A673 (cell line): Measurements from ENCODE around the gene IFRD1. TPM values are rescaled to one million over a fixed set of nuclear protein-coding genes. Genes with fewer than 3 reads are reported as not detected.

ENCODE experiments used
- BruUV-seq: library from RNA; stranded (reverse); fragments of 400-500 nt; replicated peaks from 2 replicates; lab custom pipeline; 2021; lab: Mats Ljungman, UMichigan
- CTCF ChIA-PET: fragments of 300-600 bp; sonication (Branson Sonifier 250); formaldehyde crosslinking; loops from one replicate; lab custom pipeline; 2022; ENCODE audit warnings: antibody characterized with exemption; lab: Charles Lee
- POLR2A ChIA-PET: fragments of 300-600 bp; sonication (Branson Sonifier 250); formaldehyde crosslinking; loops from one replicate; lab custom pipeline; 2022; ENCODE audit warnings: antibody characterized with exemption; ENCODE audit not compliant: low non-redundant PET; lab: Charles Lee
- DNase-seq: peaks from one replicate; pipeline ENCODE4 v3.0.0-alpha.2; 2015; ENCODE audit warnings: low spot score
- H3K27ac ChIP-seq: fragments of 200-600 bp; sonication (generic); 2 replicates; pipeline ENCODE4 v1.5.1; 2016; ENCODE audit warnings: mixed run types, low read depth, mild to moderate bottlenecking, mixed read lengths, antibody characterized with exemption, low read length; ENCODE audit not compliant: poor library complexity, severe bottlenecking
- H3K27me3 ChIP-seq: fragments of 200-600 bp; sonication (generic); replicated peaks from 2 replicates; pipeline ENCODE4 v1.6.1; 2017; ENCODE audit warnings: mixed run types, low read depth, mild to moderate bottlenecking, mixed read lengths, antibody characterized with exemption, low read length; ENCODE audit not compliant: insufficient read depth, poor library complexity
- H3K36me3 ChIP-seq: fragments of 200-600 bp; sonication (generic); 2 replicates; pipeline ENCODE4 v1.6.1; 2016; ENCODE audit warnings: mixed run types, mild to moderate bottlenecking, mixed read lengths, antibody characterized with exemption, low read length; ENCODE audit not compliant: insufficient read depth, poor library complexity, severe bottlenecking
- H3K4me1 ChIP-seq: fragments of 200-600 bp; sonication (generic); 2 replicates; pipeline ENCODE4 v1.6.1; 2017; ENCODE audit warnings: mixed run types, mild to moderate bottlenecking, mixed read lengths, antibody characterized with exemption, low read length; ENCODE audit not compliant: insufficient read depth, poor library complexity, severe bottlenecking
- H3K4me3 ChIP-seq: fragments of 200-600 bp; sonication (generic); 2 replicates; pipeline ENCODE4 v1.5.1; 2016; ENCODE audit warnings: low read depth, mixed run types, mild to moderate bottlenecking, mixed read lengths, low read length; ENCODE audit not compliant: poor library complexity, severe bottlenecking
- H3K9me3 ChIP-seq: fragments of 200-600 bp; sonication (generic); 2 replicates; pipeline ENCODE4 v1.6.1; 2016; ENCODE audit warnings: mixed run types, low read depth, mild to moderate bottlenecking, mixed read lengths, antibody characterized with exemption, low read length; ENCODE audit not compliant: poor library complexity, severe bottlenecking
- EZH2 ChIP-seq: fragments of 200-600 bp; sonication (generic); IDR thresholded peaks from 2 replicates; pipeline ENCODE4 v1.6.1; 2017; ENCODE audit warnings: borderline replicate concordance, low read depth, mild to moderate bottlenecking, mixed read lengths, antibody characterized with exemption, low read length; ENCODE audit not compliant: poor library complexity, severe bottlenecking
- intact Hi-C: fragments of 100-400 bp; cut with micrococcal nuclease; formaldehyde crosslinking; loops from one replicate; pipeline ENCODE4 v1.10.0; 2022; ENCODE audit not compliant: unreplicated experiment
- total RNA-seq: library from RNA; stranded (reverse); gene quantifications from 2 replicates; pipeline ENCODE4 v1.2.3, GENCODE V29; 2021
- TF ChIP-seq, protein P1 (sequence below): fragments of 300-800, 200-600 bp; sonication (generic); conservative IDR thresholded peaks from 2 replicates; pipeline ENCODE4 v1.5.1; 2017; ENCODE audit warnings: low read depth, mild to moderate bottlenecking, antibody characterized with exemption, low read length, moderate library complexity, mixed read lengths

The IFRD1 gene
- total RNA-seq, 1 experiment from 2014 or later, result 79.9 TPM

DNA sequence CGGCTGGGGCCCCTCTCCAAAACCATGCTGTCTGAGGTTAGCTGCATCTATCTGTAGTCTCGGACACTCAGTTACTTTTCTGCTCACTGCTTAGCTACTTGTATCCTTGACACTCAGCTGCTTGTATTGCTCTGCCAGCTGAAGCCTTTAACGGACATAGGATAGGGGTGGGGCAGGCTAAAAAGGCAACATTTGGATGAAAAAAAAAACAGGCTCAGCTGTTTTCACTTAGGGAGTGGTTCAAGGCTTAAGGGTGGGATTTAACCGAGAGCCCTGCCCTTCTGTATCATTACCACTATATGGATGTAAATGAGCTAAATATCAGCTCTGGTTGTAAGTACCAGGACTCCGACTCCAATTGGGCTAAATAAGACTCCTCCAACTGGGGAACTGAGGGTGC is 59.1 kb downstream of the IFRD1 start:
- ChIA-PET CTCF (no interaction called here), POLR2A (no interaction called here)
- H3K27me3 ChIP-seq, result peaks cover 4% of the 10 kb centered on the region
- no peak overlapping the region for H3K27ac ChIP-seq
- no peak for DNase-seq
- no peak overlapping the region for H3K4me3 ChIP-seq
- TF ChIP-seq EZH2, result no peak
- TF ChIP-seq, protein P1, sequence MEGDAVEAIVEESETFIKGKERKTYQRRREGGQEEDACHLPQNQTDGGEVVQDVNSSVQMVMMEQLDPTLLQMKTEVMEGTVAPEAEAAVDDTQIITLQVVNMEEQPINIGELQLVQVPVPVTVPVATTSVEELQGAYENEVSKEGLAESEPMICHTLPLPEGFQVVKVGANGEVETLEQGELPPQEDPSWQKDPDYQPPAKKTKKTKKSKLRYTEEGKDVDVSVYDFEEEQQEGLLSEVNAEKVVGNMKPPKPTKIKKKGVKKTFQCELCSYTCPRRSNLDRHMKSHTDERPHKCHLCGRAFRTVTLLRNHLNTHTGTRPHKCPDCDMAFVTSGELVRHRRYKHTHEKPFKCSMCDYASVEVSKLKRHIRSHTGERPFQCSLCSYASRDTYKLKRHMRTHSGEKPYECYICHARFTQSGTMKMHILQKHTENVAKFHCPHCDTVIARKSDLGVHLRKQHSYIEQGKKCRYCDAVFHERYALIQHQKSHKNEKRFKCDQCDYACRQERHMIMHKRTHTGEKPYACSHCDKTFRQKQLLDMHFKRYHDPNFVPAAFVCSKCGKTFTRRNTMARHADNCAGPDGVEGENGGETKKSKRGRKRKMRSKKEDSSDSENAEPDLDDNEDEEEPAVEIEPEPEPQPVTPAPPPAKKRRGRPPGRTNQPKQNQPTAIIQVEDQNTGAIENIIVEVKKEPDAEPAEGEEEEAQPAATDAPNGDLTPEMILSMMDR, result no peak
- H3K9me3 ChIP-seq, result no peaks in the 10 kb centered on the region
- H3K36me3 ChIP-seq, result no peaks in the 10 kb centered on the region
- no peaks in the 10 kb centered on the region for H3K4me1 ChIP-seq
- intact Hi-C loops, result no loop called here
- no TSS peak for BruUV-seq

DNA sequence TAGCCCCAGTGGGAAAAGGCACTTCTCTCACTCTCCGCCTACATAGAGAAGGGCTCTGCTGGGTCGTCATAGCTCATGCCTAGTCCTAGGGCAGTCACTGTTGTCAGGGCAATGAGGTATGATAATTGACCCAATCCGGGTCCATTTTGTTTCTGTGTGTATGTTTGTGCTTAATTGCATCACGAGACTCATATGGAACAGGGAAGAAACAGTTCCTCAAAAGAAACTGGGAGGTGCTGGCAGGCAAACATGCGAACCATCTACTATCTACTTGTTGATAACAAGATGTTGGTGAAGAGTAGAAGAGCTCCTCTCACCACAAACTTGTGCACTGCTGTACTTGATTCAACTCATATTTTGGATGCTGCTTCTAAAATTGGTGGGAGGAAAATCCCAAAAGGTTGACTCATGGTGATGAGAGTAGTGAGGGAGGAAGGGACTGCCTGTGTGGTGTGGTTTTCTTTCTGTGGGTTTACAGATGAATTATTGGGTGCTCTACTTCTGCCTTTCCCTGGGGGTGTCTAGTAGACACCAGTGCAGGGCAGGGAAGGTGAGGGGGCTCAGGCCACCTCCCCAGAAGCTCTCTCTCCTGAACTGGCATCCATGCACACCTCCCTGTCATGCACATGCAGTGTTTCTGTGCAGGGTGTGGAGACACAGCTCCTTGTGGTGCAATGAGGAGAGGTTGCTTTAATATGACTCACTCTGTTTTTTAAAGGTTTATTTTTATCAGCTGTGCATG is 59.9 kb downstream of the IFRD1 start:
- ChIA-PET POLR2A (no interaction called here), CTCF (no interaction called here)
- no peaks in the 10 kb centered on the region for H3K9me3 ChIP-seq
- peaks cover 8% of the 10 kb centered on the region for H3K27me3 ChIP-seq
- BruUV-seq, result no TSS peak
- intact Hi-C loops, result no loop called here
- H3K4me1 ChIP-seq, result no peaks in the 10 kb centered on the region
- DNase-seq, result no peak
- no peaks in the 10 kb centered on the region for H3K36me3 ChIP-seq
- no peak overlapping the region for H3K27ac ChIP-seq
- no peak overlapping the region for H3K4me3 ChIP-seq
- TF ChIP-seq, protein P1, result no peak
- no peak for TF ChIP-seq EZH2

DNA sequence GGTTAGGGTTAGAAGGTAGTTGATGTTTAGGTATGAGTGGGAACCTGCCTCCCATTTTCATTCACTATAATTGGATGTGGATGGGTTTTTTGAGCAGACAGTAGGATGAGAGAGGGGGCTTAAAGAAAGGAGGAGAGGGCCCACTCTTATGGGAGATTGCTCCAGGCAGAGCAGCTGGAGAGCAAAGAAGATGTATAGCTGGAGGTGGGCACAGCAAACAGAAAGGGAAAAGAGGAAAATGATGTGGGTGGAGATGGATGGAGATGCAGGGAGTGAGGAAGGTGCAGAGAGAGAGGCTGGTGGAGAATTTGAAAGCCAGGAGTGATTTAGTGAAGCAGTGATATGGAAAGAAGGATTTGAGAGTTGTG is 60.5 kb downstream of the IFRD1 start:
- Histone ChIP-seq H3K4me3 (no peak overlapping the region), H3K27ac (no peak overlapping the region), H3K36me3 (no peaks in the 10 kb centered on the region), H3K9me3 (no peaks in the 10 kb centered on the region), H3K4me1 (no peaks in the 10 kb centered on the region), H3K27me3 (peaks cover 10% of the 10 kb centered on the region)
- TF ChIP-seq, protein P1, result no peak
- TF ChIP-seq EZH2, result no peak
- DNase-seq, result no peak
- intact Hi-C loops, result no loop called here
- ChIA-PET CTCF (no interaction called here), POLR2A (no interaction called here)
- BruUV-seq, result no TSS peak
